ENCODE measurements around the gene NID2.

NID2 gene

GRCh38 chr14:52052288-52052943 is 16.4 kb downstream of the NID2 start:
- no peak for DNase-seq

- no peak for DNase-seq
Measured at GRCh38 chr14:52051871-52052270, 17.0 kb downstream of the NID2 start.

GRCh38 chr14:52051251-52051650 is 17.6 kb downstream of the NID2 start:
- DNase-seq = no peak

- no peak for DNase-seq
Measured at GRCh38 chr14:52049721-52050588, 18.9 kb downstream of the NID2 start.

GRCh38 chr14:52049271-52049670 is 19.6 kb downstream of the NID2 start:
- no peak for DNase-seq

GRCh38 chr14:52048641-52049204 is 20.1 kb downstream of the NID2 start:
- DNase-seq = no peak

GRCh38 chr14:52048116-52048515 is 20.7 kb downstream of the NID2 start:
- no peak for DNase-seq

GRCh38 chr14:52046376-52046917 is 22.4 kb downstream of the NID2 start:
- no peak for DNase-seq

- DNase-seq = no peak
Measured at GRCh38 chr14:52044791-52045522, 23.9 kb downstream of the NID2 start.

GRCh38 chr14:52043690-52044089 is 25.2 kb downstream of the NID2 start:
- peak; percentile 34 to 51 for DNase-seq

GRCh38 chr14:52042371-52043289 is 26.2 kb downstream of the NID2 start:
- peak; percentile 33 to 69 for DNase-seq

GRCh38 chr14:52040598-52040997 is 28.3 kb downstream of the NID2 start:
- DNase-seq = no peak

- DNase-seq = no peak
Measured at GRCh38 chr14:52039124-52039815, 29.6 kb downstream of the NID2 start.

GRCh38 chr14:52033101-52033642 is 35.7 kb downstream of the NID2 start:
- no peak for DNase-seq

GRCh38 chr14:52032204-52032801 is 36.6 kb downstream of the NID2 start:
- DNase-seq = no peak

GRCh38 chr14:52031781-52032180 is 37.1 kb downstream of the NID2 start:
- DNase-seq = no peak

GRCh38 chr14:52029881-52030280 is 39.0 kb downstream of the NID2 start:
- DNase-seq = no peak

GRCh38 chr14:52026901-52027300 is 42.0 kb downstream of the NID2 start:
- DNase-seq = no peak

GRCh38 chr14:52026017-52026660 is 42.7 kb downstream of the NID2 start:
- no peak for DNase-seq

GRCh38 chr14:52025310-52025709 is 43.5 kb downstream of the NID2 start:
- peak; percentile 39 to 85 for DNase-seq
